Gastrocnemius medialis (tissue), 4 donors: Measurements from ENCODE around the gene BAZ2B.

ENCODE experiments used
- POLR2A ChIP-seq, 2 donors: fragments of 450-650 bp; IDR thresholded peaks; one replicate each; pipeline ENCODE4 v1.6.1; 2017; ENCODE audit warnings: antibody characterized with exemption in 2 of 2, mild to moderate bottlenecking in 2 of 2, moderate library complexity in 2 of 2
- TF ChIP-seq, protein P1 (sequence below), 5 experiments: fragments of 450-650 bp in 3 of 5; fragments of 200-600 bp in 2 of 5; sonication (generic) in 2 of 5; IDR thresholded peaks in 4 of 5; conservative IDR thresholded peaks in 1 of 5; 1 replicate in 4 of 5; 2 replicates in 1 of 5; pipeline ENCODE4 v1.5.1; 2016 to 2019; ENCODE audit warnings: antibody characterized with exemption in 5 of 5, mild to moderate bottlenecking in 3 of 5, moderate library complexity in 3 of 5

DNA sequence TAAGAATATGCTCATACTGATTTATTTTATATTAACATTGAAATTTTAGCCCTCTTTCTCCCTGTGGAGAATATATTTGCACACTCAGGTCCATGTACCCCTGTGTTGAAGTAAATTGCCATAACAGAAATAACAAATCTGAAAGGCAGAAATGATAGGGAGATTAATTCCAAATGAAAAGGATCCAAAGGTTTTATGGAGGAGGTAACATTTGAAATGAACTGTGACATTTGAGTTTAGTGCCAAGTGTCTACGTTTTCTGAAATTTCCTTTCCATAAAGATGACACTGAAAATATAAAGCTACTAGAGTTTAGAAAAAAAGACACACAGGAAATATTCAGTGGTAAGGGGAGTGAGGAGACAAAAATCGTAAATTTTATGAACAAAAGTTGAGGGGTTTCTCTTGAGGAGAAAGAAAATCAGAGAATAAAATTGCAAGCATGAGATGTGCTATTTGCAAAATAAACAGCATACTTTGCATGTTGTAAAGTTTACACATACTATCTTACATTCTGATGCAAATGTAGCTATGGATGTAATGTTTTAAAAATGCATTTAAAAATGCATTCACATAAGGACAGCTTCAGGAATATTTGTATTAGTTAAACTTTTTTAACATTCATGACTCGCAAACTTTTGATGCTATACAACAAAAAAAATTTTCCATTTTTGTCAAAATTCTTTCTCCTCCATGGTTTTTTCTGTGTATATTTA is 69.5 kb downstream of the BAZ2B start:
- TF ChIP-seq, protein P1, sequence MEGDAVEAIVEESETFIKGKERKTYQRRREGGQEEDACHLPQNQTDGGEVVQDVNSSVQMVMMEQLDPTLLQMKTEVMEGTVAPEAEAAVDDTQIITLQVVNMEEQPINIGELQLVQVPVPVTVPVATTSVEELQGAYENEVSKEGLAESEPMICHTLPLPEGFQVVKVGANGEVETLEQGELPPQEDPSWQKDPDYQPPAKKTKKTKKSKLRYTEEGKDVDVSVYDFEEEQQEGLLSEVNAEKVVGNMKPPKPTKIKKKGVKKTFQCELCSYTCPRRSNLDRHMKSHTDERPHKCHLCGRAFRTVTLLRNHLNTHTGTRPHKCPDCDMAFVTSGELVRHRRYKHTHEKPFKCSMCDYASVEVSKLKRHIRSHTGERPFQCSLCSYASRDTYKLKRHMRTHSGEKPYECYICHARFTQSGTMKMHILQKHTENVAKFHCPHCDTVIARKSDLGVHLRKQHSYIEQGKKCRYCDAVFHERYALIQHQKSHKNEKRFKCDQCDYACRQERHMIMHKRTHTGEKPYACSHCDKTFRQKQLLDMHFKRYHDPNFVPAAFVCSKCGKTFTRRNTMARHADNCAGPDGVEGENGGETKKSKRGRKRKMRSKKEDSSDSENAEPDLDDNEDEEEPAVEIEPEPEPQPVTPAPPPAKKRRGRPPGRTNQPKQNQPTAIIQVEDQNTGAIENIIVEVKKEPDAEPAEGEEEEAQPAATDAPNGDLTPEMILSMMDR (IDR thresholded peaks at IDR 0.05 in 4 of 5, conservative IDR thresholded peaks at IDR 0.05 in 1 of 5): no peak
- no peak for TF ChIP-seq POLR2A (IDR thresholded peaks at IDR 0.05)
